C1 segment of cervical spinal cord (tissue), 14 donors: ENCODE results near the gene TSEN34.
"Not testable (repeated sequence)": the region's sequence is repeated elsewhere in the genome, so short reads cannot be mapped to it uniquely, and the experiment has no call there.

Experiments used
- DNase-seq, 14 donors: peaks; one replicate each; lab custom pipeline; 2025; lab: John Stamatoyannopoulos, UW

TSEN34 gene

GRCh38 chr19:54160854-54161253 is 30.3 kb upstream of the TSEN34 start:
- DNase-seq: no peak

GRCh38 chr19:54162241-54162805 is 28.8 kb upstream of the TSEN34 start:
- peak in 9 of 14 donors; percentile 29 to 78 (median 47) for DNase-seq

- DNase-seq: no peak
Observed at GRCh38 chr19:54162884-54163283, 28.2 kb upstream of the TSEN34 start.

GRCh38 chr19:54164369-54165068 is 26.6 kb upstream of the TSEN34 start:
- DNase-seq: no peak

- DNase-seq: no peak
Observed at GRCh38 chr19:54165222-54165621, 25.9 kb upstream of the TSEN34 start.

- DNase-seq: peak; percentile 14 to 84 (median 54)
Observed at GRCh38 chr19:54168174-54168917, 22.8 kb upstream of the TSEN34 start.

GRCh38 chr19:54169149-54169740 is 21.9 kb upstream of the TSEN34 start:
- no peak for DNase-seq

- not testable (repeated sequence) for DNase-seq
Observed at GRCh38 chr19:54171736-54172431, 19.2 kb upstream of the TSEN34 start.

- no peak for DNase-seq
Observed at GRCh38 chr19:54172471-54173358, 18.4 kb upstream of the TSEN34 start, which contains the start of gene TMC4. TSS of gene TMC4 (minus strand) at chr19:54173160. CDS start at chr19:54173117, 43 bp downstream.

- DNase-seq: no peak
Observed at GRCh38 chr19:54173359-54173699, 17.8 kb upstream of the TSEN34 start.

GRCh38 chr19:54173951-54174834 is 16.9 kb upstream of the TSEN34 start:
- DNase-seq: no peak

GRCh38 chr19:54178581-54179261 is 12.4 kb upstream of the TSEN34 start:
- peak in 4 of 14 donors; percentile 6 to 40 (median 27) for DNase-seq

GRCh38 chr19:54179262-54179852 is 11.8 kb upstream of the TSEN34 start:
- DNase-seq: no peak

- peak in 4 of 14 donors; percentile 9 to 36 (median 30) for DNase-seq
Observed at GRCh38 chr19:54179921-54180461, 11.1 kb upstream of the TSEN34 start.

- no peak for DNase-seq
Observed at GRCh38 chr19:54180691-54181091, 10.4 kb upstream of the TSEN34 start.

GRCh38 chr19:54181894-54182293 is 9.2 kb upstream of the TSEN34 start:
- DNase-seq: not testable (repeated sequence)

- no peak for DNase-seq
Observed at GRCh38 chr19:54183431-54183830, 7.7 kb upstream of the TSEN34 start.

GRCh38 chr19:54186351-54186750 is 4.8 kb upstream of the TSEN34 start:
- no peak for DNase-seq
